Measurements from ENCODE around the gene ZNF407. TPM values are rescaled to one million over a fixed set of nuclear protein-coding genes. Genes with fewer than 3 reads are reported as not detected.

Gene ZNF407
- total RNA-seq, 1 experiment from 2014 or later = 15.9 TPM

GRCh38 chr18:74608681-74609080, 11.0 kb downstream of the ZNF407 start:
- BruUV-seq (replicated peaks) = no TSS peak

GRCh38 chr18:74609535-74609934, 11.9 kb downstream of the ZNF407 start:
- Histone ChIP-seq H3K27ac (ENCODE audit: low read depth, low read length, poor library complexity, severe bottlenecking) (no peak overlapping the region), H3K36me3 (ENCODE audit: insufficient read depth, low read length, poor library complexity, severe bottlenecking) (no peaks in the 10 kb centered on the region), H3K27me3 (replicated peaks; ENCODE audit: insufficient read depth, low read depth, low read length, poor library complexity) (no peaks in the 10 kb centered on the region), H3K4me3 (ENCODE audit: low read depth, low read length, poor library complexity, severe bottlenecking) (no peak overlapping the region), H3K9me3 (ENCODE audit: low read depth, low read length, poor library complexity, severe bottlenecking) (no peaks in the 10 kb centered on the region), H3K4me1 (ENCODE audit: insufficient read depth, low read length, poor library complexity, severe bottlenecking) (no peaks in the 10 kb centered on the region)
- DNase-seq (ENCODE audit: low spot score) = no peak
- BruUV-seq (replicated peaks) = no TSS peak
- ChIA-PET POLR2A (ENCODE audit: low non-redundant PET) (no interaction called here), CTCF (no interaction called here)
- TF ChIP-seq EZH2 (IDR thresholded peaks at IDR 0.05; ENCODE audit: borderline replicate concordance, low read depth, low read length, poor library complexity, severe bottlenecking) (no peak), CTCF (conservative IDR thresholded peaks at IDR 0.05; ENCODE audit: low read depth, low read length) (no peak)
- intact Hi-C loops (cut with micrococcal nuclease; ENCODE audit: unreplicated experiment) = no loop called here

More at GRCh38 chr18:74608681-74609080, 11.0 kb downstream of the ZNF407 start:
- Histone ChIP-seq H3K4me1 (ENCODE audit: insufficient read depth, low read length, poor library complexity, severe bottlenecking) (no peaks in the 10 kb centered on the region), H3K27ac (ENCODE audit: low read depth, low read length, poor library complexity, severe bottlenecking) (no peak overlapping the region), H3K36me3 (ENCODE audit: insufficient read depth, low read length, poor library complexity, severe bottlenecking) (no peaks in the 10 kb centered on the region), H3K9me3 (ENCODE audit: low read depth, low read length, poor library complexity, severe bottlenecking) (no peaks in the 10 kb centered on the region), H3K27me3 (replicated peaks; ENCODE audit: insufficient read depth, low read depth, low read length, poor library complexity) (no peaks in the 10 kb centered on the region), H3K4me3 (ENCODE audit: low read depth, low read length, poor library complexity, severe bottlenecking) (no peak overlapping the region)
- intact Hi-C loops (cut with micrococcal nuclease; ENCODE audit: unreplicated experiment) = no loop called here
- DNase-seq (ENCODE audit: low spot score) = no peak
- POLR2A ChIA-PET (ENCODE audit: low non-redundant PET) = no interaction called here
- CTCF ChIA-PET = no interaction called here
- TF ChIP-seq CTCF (conservative IDR thresholded peaks at IDR 0.05; ENCODE audit: low read depth, low read length) (no peak), EZH2 (IDR thresholded peaks at IDR 0.05; ENCODE audit: borderline replicate concordance, low read depth, low read length, poor library complexity, severe bottlenecking) (no peak)

- CTCF ChIA-PET = no interaction called here
Measured at GRCh38 chr18:74610051-74610615, 12.5 kb downstream of the ZNF407 start.

More at GRCh38 chr18:74610051-74610615, 12.5 kb downstream of the ZNF407 start:
- POLR2A ChIA-PET (ENCODE audit: low non-redundant PET) = no interaction called here
- Histone ChIP-seq H3K27ac (ENCODE audit: low read depth, low read length, poor library complexity, severe bottlenecking) (no peak overlapping the region), H3K36me3 (ENCODE audit: insufficient read depth, low read length, poor library complexity, severe bottlenecking) (no peaks in the 10 kb centered on the region), H3K9me3 (ENCODE audit: low read depth, low read length, poor library complexity, severe bottlenecking) (no peaks in the 10 kb centered on the region), H3K4me1 (ENCODE audit: insufficient read depth, low read length, poor library complexity, severe bottlenecking) (no peaks in the 10 kb centered on the region), H3K4me3 (ENCODE audit: low read depth, low read length, poor library complexity, severe bottlenecking) (no peak overlapping the region), H3K27me3 (replicated peaks; ENCODE audit: insufficient read depth, low read depth, low read length, poor library complexity) (no peaks in the 10 kb centered on the region)
- TF ChIP-seq EZH2 (IDR thresholded peaks at IDR 0.05; ENCODE audit: borderline replicate concordance, low read depth, low read length, poor library complexity, severe bottlenecking) (no peak), CTCF (conservative IDR thresholded peaks at IDR 0.05; ENCODE audit: low read depth, low read length) (no peak)
- no peak for DNase-seq (ENCODE audit: low spot score)
- no TSS peak for BruUV-seq (replicated peaks)
- intact Hi-C loops (cut with micrococcal nuclease; ENCODE audit: unreplicated experiment) = no loop called here

All from A673 (cell line).